ENCODE measurements around the gene IL19.

The IL19 gene, protein sequence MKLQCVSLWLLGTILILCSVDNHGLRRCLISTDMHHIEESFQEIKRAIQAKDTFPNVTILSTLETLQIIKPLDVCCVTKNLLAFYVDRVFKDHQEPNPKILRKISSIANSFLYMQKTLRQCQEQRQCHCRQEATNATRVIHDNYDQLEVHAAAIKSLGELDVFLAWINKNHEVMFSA

DNA sequence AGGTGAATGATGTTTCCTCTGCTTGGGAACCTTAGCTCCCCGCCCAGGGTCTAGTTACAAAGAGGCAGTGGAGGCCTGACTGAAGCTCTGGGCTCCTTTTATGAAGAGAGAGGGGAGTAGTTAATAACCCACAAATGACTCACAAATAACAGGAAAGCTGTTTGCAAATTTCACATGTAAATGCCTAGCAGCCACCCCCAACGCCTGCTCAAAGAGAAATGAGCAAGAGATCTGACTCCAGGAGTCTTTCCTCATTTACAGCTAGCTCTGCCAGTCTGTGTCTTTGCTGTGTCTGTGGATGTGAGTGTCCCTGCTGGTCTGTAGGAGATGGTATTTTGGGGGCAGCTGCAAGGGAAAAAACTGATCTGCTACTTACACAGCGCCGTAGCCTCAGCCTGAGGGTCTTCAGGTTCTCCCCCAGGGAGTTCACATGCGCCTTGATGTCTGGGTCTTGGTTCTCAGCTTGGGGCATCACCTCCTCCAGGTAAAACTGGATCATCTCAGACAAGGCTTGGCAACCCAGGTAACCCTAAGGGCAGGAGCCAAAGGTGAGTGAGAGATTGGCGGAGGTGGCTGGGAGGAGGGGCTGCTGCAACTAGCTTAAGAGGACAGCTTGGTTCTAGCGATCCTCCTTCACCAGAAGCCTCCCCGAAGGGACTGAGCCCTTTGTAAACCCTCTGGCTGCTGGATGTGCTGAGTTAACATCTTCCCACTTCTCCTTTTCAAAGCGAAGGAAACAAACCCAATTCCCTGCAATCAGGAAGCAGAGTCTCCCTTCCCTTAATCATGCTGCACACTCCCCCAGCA is at the start of gene IL19:
Gene IL19, plus strand, starts transcription at position 243 of the 807 bp plus-strand sequence. CDS start 65,890 bp downstream, outside the sequence.
- H3K4me3 ChIP-seq = no peak within 1 kb of the TSS
- no peaks in the 10 kb centered on the region for H3K4me1 ChIP-seq
- no peaks in the 10 kb centered on the region for H3K36me3 ChIP-seq (replicated peaks)
- peaks cover 5% of the 10 kb centered on the region; the same call in 1 of the 2 replicates for H3K27me3 ChIP-seq (ENCODE audit: low read depth)
- in situ Hi-C loops (cut with MboI; ENCODE audit: low sequenced_read_pairs) = no loop called here
- no peaks in the 10 kb centered on the region for H3K9me3 ChIP-seq
- DNase-seq (ENCODE audit: low spot score in 2 of 2) = no peak

DNA sequence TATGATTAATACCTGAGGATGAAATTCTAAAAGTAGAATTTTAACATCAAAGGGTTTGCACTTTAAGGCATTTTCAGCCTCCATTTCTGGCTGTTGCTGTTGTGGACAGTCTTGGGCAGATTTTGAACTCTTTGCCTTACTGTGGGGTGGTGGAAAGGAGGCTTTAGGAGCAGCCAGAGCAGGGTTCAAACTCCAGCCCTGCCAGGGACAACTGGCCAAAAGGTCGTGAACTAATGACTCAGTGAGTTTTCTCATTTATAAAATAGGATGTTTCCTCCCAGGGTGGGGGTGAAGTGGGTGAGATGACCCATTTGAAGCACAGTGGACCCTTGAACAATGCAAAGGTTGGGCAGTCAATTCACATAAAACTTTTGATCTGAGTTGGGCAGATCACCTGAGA is 49.1 kb upstream of the IL19 start:
- in situ Hi-C loops (cut with MboI; ENCODE audit: low sequenced_read_pairs) = no loop called here
- H3K9me3 ChIP-seq = no peaks in the 10 kb centered on the region
- no peak overlapping the region for H3K4me3 ChIP-seq
- H3K36me3 ChIP-seq (replicated peaks) = no peaks in the 10 kb centered on the region
- DNase-seq (ENCODE audit: low spot score in 2 of 2) = no peak
- H3K27me3 ChIP-seq (ENCODE audit: low read depth) = no peaks in the 10 kb centered on the region
- no peaks in the 10 kb centered on the region for H3K4me1 ChIP-seq

DNA sequence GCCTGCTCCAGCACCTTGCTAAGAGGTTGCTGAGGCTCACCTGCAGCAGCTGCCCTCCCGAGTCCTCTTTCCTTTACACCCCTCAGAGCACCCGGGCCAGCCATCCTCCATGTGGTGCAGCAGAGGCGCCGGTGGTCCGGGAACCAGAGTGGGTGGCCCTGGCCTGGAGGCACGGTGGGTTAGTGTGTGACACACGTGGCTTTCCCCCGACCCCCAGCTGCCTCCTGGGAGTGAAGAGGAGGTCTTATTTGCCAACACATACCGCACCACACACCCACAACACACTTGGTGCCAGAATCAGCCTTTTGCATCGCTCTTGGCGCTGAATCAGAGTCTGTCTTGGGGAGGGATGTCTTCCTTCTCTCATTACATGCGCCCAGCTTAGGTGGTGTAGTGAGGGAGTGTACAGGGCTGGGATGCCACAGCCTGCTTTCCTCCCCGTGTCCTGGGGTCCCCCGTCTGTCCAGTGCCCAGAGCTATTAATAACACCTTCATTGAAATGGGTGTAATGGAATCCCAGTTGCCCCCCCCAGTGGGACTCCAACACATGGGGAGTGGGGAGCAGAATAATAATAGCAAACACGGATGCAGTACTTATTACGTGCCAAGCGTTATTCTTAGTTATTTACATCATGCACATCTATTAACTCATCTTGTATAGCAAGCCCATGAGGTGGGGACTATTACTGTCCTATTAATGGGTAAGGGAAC is 47.7 kb upstream of the IL19 start:
- Histone ChIP-seq H3K4me3 (no peak overlapping the region), H3K4me1 (no peaks in the 10 kb centered on the region), H3K27me3 (ENCODE audit: low read depth) (no peaks in the 10 kb centered on the region), H3K36me3 (replicated peaks) (no peaks in the 10 kb centered on the region), H3K9me3 (no peaks in the 10 kb centered on the region)
- in situ Hi-C loops (cut with MboI; ENCODE audit: low sequenced_read_pairs) = no loop called here
- DNase-seq (ENCODE audit: low spot score in 2 of 2) = no peak

DNA sequence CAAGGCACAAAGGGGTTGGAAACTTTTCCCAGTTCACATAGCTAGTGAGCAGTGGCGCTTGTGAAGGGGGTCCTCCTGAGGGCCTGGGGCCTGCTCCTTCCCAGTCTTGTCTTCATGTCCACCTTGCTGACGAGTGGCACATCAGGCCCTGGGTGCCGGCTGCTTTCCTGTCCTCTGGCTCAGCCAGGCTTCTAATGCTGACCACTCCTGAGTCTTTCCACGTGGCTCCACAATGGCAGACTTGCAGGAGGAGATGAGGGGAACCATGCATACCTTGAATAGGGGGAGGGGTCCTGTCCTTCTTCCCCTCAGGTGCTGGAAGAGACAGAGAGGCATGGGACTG is 47.1 kb upstream of the IL19 start:
- Histone ChIP-seq H3K36me3 (replicated peaks) (no peaks in the 10 kb centered on the region), H3K27me3 (ENCODE audit: low read depth) (no peaks in the 10 kb centered on the region), H3K4me3 (no peak overlapping the region), H3K4me1 (no peaks in the 10 kb centered on the region), H3K9me3 (no peaks in the 10 kb centered on the region)
- in situ Hi-C loops (cut with MboI; ENCODE audit: low sequenced_read_pairs) = no loop called here
- DNase-seq (ENCODE audit: low spot score in 2 of 2) = no peak

DNA sequence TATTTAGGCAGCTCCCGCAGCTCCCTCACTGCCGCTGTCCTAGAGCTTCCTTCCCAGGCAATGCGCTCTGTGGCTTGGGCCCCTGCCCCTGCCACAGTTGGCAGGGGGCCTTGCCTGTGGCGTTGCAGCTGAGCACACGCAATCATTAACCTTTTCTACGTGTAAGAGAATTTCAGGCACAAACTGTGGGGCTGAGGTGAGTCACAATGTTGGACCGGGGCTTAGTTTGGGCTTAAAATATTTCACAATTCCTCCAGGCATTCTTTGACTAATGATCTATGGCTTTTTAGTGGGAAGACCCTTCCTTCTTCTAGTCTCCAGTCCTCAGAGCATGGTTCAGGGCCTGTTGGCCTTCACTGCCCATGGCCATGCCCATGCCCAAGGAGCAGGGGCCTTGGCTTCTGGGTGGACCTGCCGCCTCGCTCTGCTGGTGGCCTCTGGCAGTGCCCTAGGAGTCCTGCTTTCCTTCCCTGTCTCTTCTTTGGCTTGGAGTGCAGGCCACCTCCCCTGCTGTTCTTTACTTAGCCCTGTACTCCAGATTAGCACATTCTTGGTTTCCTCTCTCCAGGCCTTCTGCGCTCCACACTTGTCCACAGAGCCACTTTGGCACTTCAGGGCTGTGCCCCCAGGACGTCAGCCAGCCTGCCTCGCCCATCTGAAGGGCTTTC is 46.6 kb upstream of the IL19 start:
- in situ Hi-C loops (cut with MboI; ENCODE audit: low sequenced_read_pairs) = no loop called here
- Histone ChIP-seq H3K4me1 (no peaks in the 10 kb centered on the region), H3K4me3 (no peak overlapping the region), H3K27me3 (ENCODE audit: low read depth) (no peaks in the 10 kb centered on the region), H3K36me3 (replicated peaks) (no peaks in the 10 kb centered on the region), H3K9me3 (no peaks in the 10 kb centered on the region)
- DNase-seq (ENCODE audit: low spot score in 2 of 2) = no peak

DNA sequence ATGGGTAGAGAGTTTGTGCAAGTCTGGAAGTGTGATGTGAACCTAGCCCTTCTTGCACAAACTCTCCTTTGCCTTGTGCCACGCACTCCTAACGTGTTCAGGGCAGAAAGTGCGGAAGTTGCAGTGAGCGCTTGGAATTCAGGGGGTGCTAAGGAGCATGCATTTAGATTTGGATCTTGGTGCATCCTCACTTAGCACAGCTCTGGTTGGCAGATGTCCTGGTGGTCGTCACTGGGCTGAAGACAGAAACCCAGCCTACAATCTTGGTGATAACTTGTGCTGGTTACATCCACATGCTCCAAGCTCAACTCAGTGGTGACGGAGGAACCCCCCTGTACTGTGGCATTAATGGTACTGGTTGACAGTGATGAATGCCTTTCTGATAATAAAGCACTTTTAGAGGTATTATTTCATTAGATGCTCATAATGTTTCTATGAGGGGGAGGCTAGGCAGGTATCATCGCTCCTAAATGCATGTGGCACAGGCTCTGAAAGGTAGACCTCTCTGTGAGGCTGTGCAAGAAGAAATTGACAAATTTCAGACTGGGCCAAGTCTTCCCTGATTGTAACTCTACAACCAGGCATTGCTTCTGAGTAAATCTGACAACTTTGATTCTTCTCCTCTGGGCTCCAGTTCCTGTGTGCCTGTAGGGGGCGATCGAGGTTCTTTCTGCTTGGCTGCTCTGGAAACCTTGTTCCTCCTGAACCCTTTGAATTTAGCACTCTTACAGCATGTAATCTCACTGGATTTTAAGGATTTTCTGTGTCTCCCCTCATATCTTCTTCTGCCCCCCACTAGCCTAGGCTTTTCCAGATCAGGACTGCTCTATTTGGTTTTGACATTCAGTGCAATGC is 45.2 kb upstream of the IL19 start:
- DNase-seq (ENCODE audit: low spot score in 2 of 2) = peak; percentile 41 to 76
- in situ Hi-C loops (cut with MboI; ENCODE audit: low sequenced_read_pairs) = loop anchor here (5.0 to 25.0 kb wide), 2 partner anchors 187 to 762 kb away; partner anchors contain the start of gene CR1
- Histone ChIP-seq H3K4me3 (no peak overlapping the region), H3K27me3 (ENCODE audit: low read depth) (no peaks in the 10 kb centered on the region), H3K4me1 (no peaks in the 10 kb centered on the region), H3K9me3 (no peaks in the 10 kb centered on the region), H3K36me3 (replicated peaks) (no peaks in the 10 kb centered on the region; the same call in none of the 2 replicates)

DNA sequence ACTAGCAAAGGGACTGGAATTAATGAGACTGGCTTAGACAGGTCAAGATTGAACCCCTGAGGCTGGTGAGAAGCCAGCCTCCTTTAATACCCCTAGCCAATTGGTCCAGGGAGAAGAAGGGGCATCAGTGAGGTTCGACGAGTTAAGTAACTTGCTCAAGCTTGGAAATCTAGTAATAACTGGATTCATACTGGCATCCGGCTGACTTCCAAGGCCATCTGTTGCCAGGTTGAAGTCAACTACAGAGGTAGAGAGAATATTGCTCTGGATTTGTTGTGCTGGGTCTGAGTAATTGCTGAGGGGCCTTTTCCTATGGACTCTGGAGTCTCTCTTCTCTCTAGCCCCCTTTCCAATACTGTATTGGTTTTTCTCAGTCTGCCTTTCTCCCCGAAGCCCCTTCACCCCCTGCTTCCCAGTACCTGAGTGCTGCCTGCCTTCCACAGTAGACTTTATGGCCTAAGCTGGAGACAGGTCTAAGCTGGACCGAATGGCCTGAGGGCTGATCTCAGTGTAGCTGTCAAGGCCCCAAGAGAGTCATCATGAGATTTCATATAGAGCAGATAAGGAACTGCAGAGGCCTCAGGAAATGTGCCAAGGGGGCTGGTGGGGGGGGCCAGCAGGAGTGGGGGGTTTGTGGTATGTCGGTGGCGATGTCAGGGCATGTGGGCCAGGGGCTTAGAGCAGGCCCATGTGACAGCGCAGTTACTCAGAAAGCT is 42.4 kb upstream of the IL19 start:
- no peak for DNase-seq (ENCODE audit: low spot score in 2 of 2)
- in situ Hi-C loops (cut with MboI; ENCODE audit: low sequenced_read_pairs) = loop anchor here (5.0 to 25.0 kb wide), 2 partner anchors 184 to 759 kb away; partner anchors contain the start of gene CR1
- Histone ChIP-seq H3K4me1 (no peaks in the 10 kb centered on the region), H3K36me3 (replicated peaks) (peaks cover 8% of the 10 kb centered on the region), H3K27me3 (ENCODE audit: low read depth) (no peaks in the 10 kb centered on the region), H3K9me3 (no peaks in the 10 kb centered on the region), H3K4me3 (no peak overlapping the region)

DNA sequence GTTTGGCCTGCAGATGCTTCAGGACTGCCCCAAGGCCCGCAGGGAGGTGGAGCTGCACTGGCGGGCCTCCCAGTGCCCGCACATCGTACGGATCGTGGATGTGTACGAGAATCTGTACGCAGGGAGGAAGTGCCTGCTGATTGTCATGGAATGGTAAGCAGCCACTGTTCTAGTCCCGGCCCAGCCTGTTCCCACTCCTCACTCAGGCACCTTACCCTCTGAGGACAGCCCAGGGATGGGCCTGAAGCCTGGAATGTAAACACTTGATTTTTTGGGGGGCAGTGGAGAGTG is 41.9 kb upstream of the IL19 start:
- Histone ChIP-seq H3K4me3 (no peak overlapping the region), H3K27me3 (ENCODE audit: low read depth) (no peaks in the 10 kb centered on the region), H3K36me3 (replicated peaks) (peaks cover 8% of the 10 kb centered on the region), H3K4me1 (no peaks in the 10 kb centered on the region), H3K9me3 (no peaks in the 10 kb centered on the region)
- in situ Hi-C loops (cut with MboI; ENCODE audit: low sequenced_read_pairs) = loop anchor here (5.0 to 25.0 kb wide), 2 partner anchors 184 to 759 kb away; partner anchors contain the start of gene CR1
- DNase-seq (ENCODE audit: low spot score in 2 of 2) = no peak

DNA sequence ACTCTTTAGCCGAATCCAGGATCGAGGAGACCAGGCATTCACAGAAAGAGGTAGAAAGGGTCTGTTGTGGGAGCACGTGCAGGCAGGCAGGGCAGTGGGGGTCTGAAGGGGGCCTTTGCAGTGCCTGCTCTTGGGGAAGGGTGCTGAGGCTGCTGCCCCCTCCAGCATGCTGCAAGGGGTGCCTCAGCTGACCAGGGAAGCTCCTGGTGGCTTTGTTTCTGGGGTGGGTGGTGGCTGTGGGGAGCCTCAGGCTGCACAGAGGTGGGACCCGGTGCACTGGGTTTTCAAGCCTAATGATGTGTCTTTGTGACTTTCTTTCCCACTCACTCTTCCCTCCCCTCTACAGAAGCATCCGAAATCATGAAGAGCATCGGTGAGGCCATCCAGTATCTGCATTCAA is 41.5 kb upstream of the IL19 start:
- Histone ChIP-seq H3K4me1 (no peaks in the 10 kb centered on the region), H3K4me3 (no peak overlapping the region), H3K27me3 (ENCODE audit: low read depth) (no peaks in the 10 kb centered on the region), H3K36me3 (replicated peaks) (peaks cover 8% of the 10 kb centered on the region), H3K9me3 (no peaks in the 10 kb centered on the region)
- in situ Hi-C loops (cut with MboI; ENCODE audit: low sequenced_read_pairs) = loop anchor here (5.0 to 25.0 kb wide), 2 partner anchors 183 to 758 kb away; partner anchors contain the start of gene CR1
- DNase-seq (ENCODE audit: low spot score in 2 of 2) = no peak

DNA sequence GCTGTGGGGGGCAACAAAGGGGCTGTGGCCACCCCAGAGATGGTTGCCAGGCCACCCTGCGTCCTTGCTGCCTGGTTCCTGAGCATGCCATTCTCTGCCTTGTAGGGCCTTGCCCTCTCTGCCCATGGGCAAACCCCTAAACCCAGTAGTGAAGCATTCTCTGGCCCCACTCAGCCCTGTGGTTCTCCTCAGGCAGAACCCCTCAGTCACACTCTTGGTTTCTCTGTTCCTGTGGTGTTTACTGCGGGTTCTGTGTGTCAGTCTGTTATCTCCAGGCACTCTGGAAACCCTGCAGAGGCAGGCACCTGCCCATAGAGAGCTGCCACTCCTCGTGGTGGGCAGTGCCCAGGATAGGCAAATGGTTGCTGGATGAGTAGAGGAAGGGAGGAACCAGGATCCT is 41.1 kb upstream of the IL19 start:
- Histone ChIP-seq H3K9me3 (no peaks in the 10 kb centered on the region), H3K4me1 (no peaks in the 10 kb centered on the region), H3K36me3 (replicated peaks) (peaks cover 8% of the 10 kb centered on the region), H3K27me3 (ENCODE audit: low read depth) (no peaks in the 10 kb centered on the region), H3K4me3 (no peak overlapping the region)
- in situ Hi-C loops (cut with MboI; ENCODE audit: low sequenced_read_pairs) = loop anchor here (5.0 to 25.0 kb wide), 2 partner anchors 183 to 758 kb away; partner anchors contain the start of gene CR1
- DNase-seq (ENCODE audit: low spot score in 2 of 2) = no peak

DNA sequence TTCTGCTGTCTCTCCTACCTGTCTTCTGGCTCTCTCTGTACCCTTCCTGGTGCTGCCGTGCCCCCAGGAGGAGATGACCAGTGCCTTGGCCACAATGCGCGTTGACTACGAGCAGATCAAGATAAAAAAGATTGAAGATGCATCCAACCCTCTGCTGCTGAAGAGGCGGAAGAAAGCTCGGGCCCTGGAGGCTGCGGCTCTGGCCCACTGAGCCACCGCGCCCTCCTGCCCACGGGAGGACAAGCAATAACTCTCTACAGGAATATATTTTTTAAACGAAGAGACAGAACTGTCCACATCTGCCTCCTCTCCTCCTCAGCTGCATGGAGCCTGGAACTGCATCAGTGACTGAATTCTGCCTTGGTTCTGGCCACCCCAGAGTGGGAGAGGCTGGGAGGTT is 38.1 kb upstream of the IL19 start:
- Histone ChIP-seq H3K4me3 (no peak overlapping the region), H3K4me1 (no peaks in the 10 kb centered on the region), H3K9me3 (no peaks in the 10 kb centered on the region), H3K36me3 (replicated peaks) (peaks cover 8% of the 10 kb centered on the region), H3K27me3 (ENCODE audit: low read depth) (no peaks in the 10 kb centered on the region)
- no peak for DNase-seq (ENCODE audit: low spot score in 2 of 2)
- in situ Hi-C loops (cut with MboI; ENCODE audit: low sequenced_read_pairs) = loop anchor here (25.0 kb wide), 1 partner anchor 755 kb away; the partner anchor contains the start of gene CR1

DNA sequence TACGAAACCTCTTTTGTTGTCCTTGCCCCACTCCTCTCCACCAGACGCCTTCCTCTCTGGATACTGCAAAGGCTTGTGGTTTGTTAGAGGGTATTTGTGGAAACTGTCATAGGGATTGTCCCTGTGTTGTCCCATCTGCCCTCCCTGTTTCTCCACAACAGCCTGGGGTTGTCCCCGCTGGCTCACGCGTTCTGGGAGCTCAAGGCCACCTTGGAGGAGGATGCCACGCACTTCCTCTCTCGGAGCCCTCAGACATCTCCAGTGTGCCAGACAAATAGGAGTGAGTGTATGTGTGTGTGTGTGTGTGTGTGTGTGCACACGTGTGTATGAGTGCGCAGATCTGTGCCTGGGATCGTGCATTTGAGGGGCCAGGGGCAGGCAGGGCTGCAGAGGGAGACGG is 37.6 kb upstream of the IL19 start:
- no peak for DNase-seq (ENCODE audit: low spot score in 2 of 2)
- in situ Hi-C loops (cut with MboI; ENCODE audit: low sequenced_read_pairs) = loop anchor here (25.0 kb wide), 1 partner anchor 754 kb away; the partner anchor contains the start of gene CR1
- Histone ChIP-seq H3K27me3 (ENCODE audit: low read depth) (no peaks in the 10 kb centered on the region), H3K4me1 (no peaks in the 10 kb centered on the region), H3K9me3 (no peaks in the 10 kb centered on the region), H3K36me3 (replicated peaks) (peaks cover 8% of the 10 kb centered on the region), H3K4me3 (no peak overlapping the region)
